ENCODE results near the gene BTBD7. TPM values are rescaled to one million over a fixed set of nuclear protein-coding genes. Genes with fewer than 3 reads are reported as not detected.

The BTBD7 gene
- total RNA-seq, 6 experiments from 2014 or later: 8.1 to 14.3 (median 11.0) TPM

GRCh38 chr14:93269341-93270068, 63.3 kb downstream of the BTBD7 start:
- DNase-seq (no peak), ATAC-seq (peak in 3 of 4 donors; percentile 41 to 47 (median 42))
- H3K9me3 ChIP-seq: no peaks in the 10 kb centered on the region
- no peak for TF ChIP-seq POLR2A (IDR thresholded peaks at IDR 0.05)
- no peak for TF ChIP-seq CTCF (IDR thresholded peaks at IDR 0.05)
- H3K36me3 ChIP-seq: no peaks in the 10 kb centered on the region
- H3K27ac ChIP-seq: no peak overlapping the region
- H3K4me3 ChIP-seq: no peak overlapping the region
- H3K27me3 ChIP-seq: no peaks in the 10 kb centered on the region
- intact Hi-C loops (cut with DNase I): no loop called here
- no peaks in the 10 kb centered on the region for H3K4me1 ChIP-seq
- WGBS (ENCODE audit: insufficient coverage, low coverage, low lambda C conversion rate, missing lambda C conversion rate): 83% methylated on average over 9 of the region's 10 CpGs

GRCh38 chr14:93268406-93268805, 64.4 kb downstream of the BTBD7 start:
- H3K4me1 ChIP-seq: no peaks in the 10 kb centered on the region
- intact Hi-C loops (cut with DNase I): no loop called here
- 80% methylated on average over 1 of the region's 1 CpG for WGBS (ENCODE audit: insufficient coverage, low coverage, low lambda C conversion rate, missing lambda C conversion rate)
- no peak for TF ChIP-seq POLR2A (IDR thresholded peaks at IDR 0.05)
- no peak for TF ChIP-seq CTCF (IDR thresholded peaks at IDR 0.05)
- ATAC-seq (no peak), DNase-seq (no peak)
- H3K9me3 ChIP-seq: no peaks in the 10 kb centered on the region
- no peak overlapping the region for H3K27ac ChIP-seq
- no peak overlapping the region for H3K4me3 ChIP-seq
- no peaks in the 10 kb centered on the region for H3K36me3 ChIP-seq
- no peaks in the 10 kb centered on the region for H3K27me3 ChIP-seq

- Histone ChIP-seq H3K36me3 (peaks cover 0 to 6% (median 0%) of the 10 kb centered on the region in 4 donors), H3K27me3 (no peaks in the 10 kb centered on the region), H3K9me3 (no peaks in the 10 kb centered on the region), H3K4me3 (no peak overlapping the region), H3K27ac (no peak overlapping the region), H3K4me1 (no peaks in the 10 kb centered on the region)
- intact Hi-C loops (cut with DNase I): no loop called here
- WGBS (ENCODE audit: insufficient coverage, low coverage, low lambda C conversion rate, missing lambda C conversion rate): 59% methylated on average over 3 of the region's 3 CpGs
- TF ChIP-seq POLR2A (IDR thresholded peaks at IDR 0.05) (no peak), CTCF (IDR thresholded peaks at IDR 0.05) (no peak)
- ATAC-seq (peak in 1 of 4 donors; percentile 18), DNase-seq (no peak)
Observed at GRCh38 chr14:93267149-93267711, 65.6 kb downstream of the BTBD7 start.

GRCh38 chr14:93266127-93266526, 66.7 kb downstream of the BTBD7 start:
- H3K36me3 ChIP-seq: peaks cover 0 to 7% (median 0%) of the 10 kb centered on the region in 4 donors
- intact Hi-C loops (cut with DNase I): no loop called here
- no peak for TF ChIP-seq POLR2A (IDR thresholded peaks at IDR 0.05)
- no peak for TF ChIP-seq CTCF (IDR thresholded peaks at IDR 0.05)
- ATAC-seq (no peak), DNase-seq (no peak)
- no peak overlapping the region for H3K4me3 ChIP-seq
- H3K27me3 ChIP-seq: no peaks in the 10 kb centered on the region
- no peaks in the 10 kb centered on the region for H3K4me1 ChIP-seq
- H3K27ac ChIP-seq: no peak overlapping the region
- 92% methylated on average over 6 of the region's 6 CpGs for WGBS (ENCODE audit: insufficient coverage, low coverage, low lambda C conversion rate, missing lambda C conversion rate)
- no peaks in the 10 kb centered on the region for H3K9me3 ChIP-seq
